Left kidney (tissue), 8 donors: ENCODE results near the gene POSTN. TPM values are rescaled to one million over a fixed set of nuclear protein-coding genes. Genes with fewer than 3 reads are reported as not detected.
A peak's percentile ranks its signal among the peaks of the same experiment; 100 is the strongest.

Experiments
- DNase-seq: peaks from one replicate; pipeline ENCODE4 v3.0.0-alpha.2; 2013
- long read RNA-seq, 8 donors: transcript quantifications; one replicate each; lab custom pipeline, GENCODE V29; 2026
- polyA plus RNA-seq: library from polyadenylated mRNA; unstranded; fragments of 120-200 nt; gene quantifications from one replicate; pipeline ENCODE4 v1.2.1, GENCODE V29; 2013; ENCODE audit not compliant: insufficient read length

The POSTN gene, protein sequence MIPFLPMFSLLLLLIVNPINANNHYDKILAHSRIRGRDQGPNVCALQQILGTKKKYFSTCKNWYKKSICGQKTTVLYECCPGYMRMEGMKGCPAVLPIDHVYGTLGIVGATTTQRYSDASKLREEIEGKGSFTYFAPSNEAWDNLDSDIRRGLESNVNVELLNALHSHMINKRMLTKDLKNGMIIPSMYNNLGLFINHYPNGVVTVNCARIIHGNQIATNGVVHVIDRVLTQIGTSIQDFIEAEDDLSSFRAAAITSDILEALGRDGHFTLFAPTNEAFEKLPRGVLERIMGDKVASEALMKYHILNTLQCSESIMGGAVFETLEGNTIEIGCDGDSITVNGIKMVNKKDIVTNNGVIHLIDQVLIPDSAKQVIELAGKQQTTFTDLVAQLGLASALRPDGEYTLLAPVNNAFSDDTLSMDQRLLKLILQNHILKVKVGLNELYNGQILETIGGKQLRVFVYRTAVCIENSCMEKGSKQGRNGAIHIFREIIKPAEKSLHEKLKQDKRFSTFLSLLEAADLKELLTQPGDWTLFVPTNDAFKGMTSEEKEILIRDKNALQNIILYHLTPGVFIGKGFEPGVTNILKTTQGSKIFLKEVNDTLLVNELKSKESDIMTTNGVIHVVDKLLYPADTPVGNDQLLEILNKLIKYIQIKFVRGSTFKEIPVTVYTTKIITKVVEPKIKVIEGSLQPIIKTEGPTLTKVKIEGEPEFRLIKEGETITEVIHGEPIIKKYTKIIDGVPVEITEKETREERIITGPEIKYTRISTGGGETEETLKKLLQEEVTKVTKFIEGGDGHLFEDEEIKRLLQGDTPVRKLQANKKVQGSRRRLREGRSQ
- 330 TPM for polyA plus RNA-seq
- long read RNA-seq, donor 1, transcript POSTN-203 (23 exons, 3,373 nt): major isoform, 8 of 23 reads
- long read RNA-seq, donor 1, partial matches to known transcripts: 6 of 23 reads
- long read RNA-seq, donor 1, other reads (novel, unspliced or antisense): 0 of 23 reads
- long read RNA-seq, donor 2, transcript POSTN-203 (23 exons, 3,373 nt): major isoform, 9 of 39 reads
- long read RNA-seq, donor 2, transcript POSTN-207 (2 exons, 1,159 nt): minor isoform, 7 of 39 reads
- long read RNA-seq, donor 2, transcript POSTN-202 (22 exons, 3,196 nt): minor isoform, 5 of 39 reads
- long read RNA-seq, donor 2, transcript POSTN-209 (21 exons, 3,214 nt): minor isoform, 5 of 39 reads
- long read RNA-seq, donor 2, partial matches to known transcripts: 10 of 39 reads
- long read RNA-seq, donor 2, other reads (novel, unspliced or antisense): 0 of 39 reads
- long read RNA-seq, donor 3, transcript POSTN-207 (2 exons, 1,159 nt): minor isoform, 5 of 18 reads
- long read RNA-seq, donor 3, transcript POSTN-203 (23 exons, 3,373 nt): major isoform, 6 of 18 reads
- long read RNA-seq, donor 3, partial matches to known transcripts: 0 of 18 reads
- long read RNA-seq, donor 3, other reads (novel, unspliced or antisense): 0 of 18 reads
- long read RNA-seq, donor 4, partial matches to known transcripts: 0 of 2 reads
- long read RNA-seq, donor 4, other reads (novel, unspliced or antisense): 0 of 2 reads
- long read RNA-seq, donor 5, transcript POSTN-209 (21 exons, 3,214 nt): major isoform, 5 of 29 reads
- long read RNA-seq, donor 5, partial matches to known transcripts: 5 of 29 reads
- long read RNA-seq, donor 5, other reads (novel, unspliced or antisense): 5 of 29 reads
- long read RNA-seq, donor 6, transcript POSTN-202 (22 exons, 3,196 nt): minor isoform, 7 of 119 reads
- long read RNA-seq, donor 6, transcript POSTN-209 (21 exons, 3,214 nt): minor isoform, 11 of 119 reads
- long read RNA-seq, donor 6, transcript POSTN-203 (23 exons, 3,373 nt): major isoform, 15 of 119 reads
- long read RNA-seq, donor 6, partial matches to known transcripts: 71 of 119 reads
- long read RNA-seq, donor 6, other reads (novel, unspliced or antisense): 6 of 119 reads
- long read RNA-seq, donor 7, transcript POSTN-202 (22 exons, 3,196 nt): minor isoform, 6 of 66 reads
- long read RNA-seq, donor 7, transcript POSTN-203 (23 exons, 3,373 nt): major isoform, 10 of 66 reads
- long read RNA-seq, donor 7, partial matches to known transcripts: 39 of 66 reads
- long read RNA-seq, donor 7, other reads (novel, unspliced or antisense): 0 of 66 reads
- long read RNA-seq, donor 8, partial matches to known transcripts: 0 of 8 reads
- long read RNA-seq, donor 8, other reads (novel, unspliced or antisense): 0 of 8 reads

- peak; percentile 55 for DNase-seq
Measured at GRCh38 chr13:37598597-37598996, at the start of gene POSTN. TSS of gene POSTN (minus strand) at chr13:37598768. CDS start at chr13:37598726, 42 bp downstream.

- no peak for DNase-seq
Measured at GRCh38 chr13:37647031-37647650, 48.6 kb upstream of the POSTN start.

- DNase-seq: no peak
Measured at GRCh38 chr13:37646531-37646930, 48.0 kb upstream of the POSTN start.

DNA sequence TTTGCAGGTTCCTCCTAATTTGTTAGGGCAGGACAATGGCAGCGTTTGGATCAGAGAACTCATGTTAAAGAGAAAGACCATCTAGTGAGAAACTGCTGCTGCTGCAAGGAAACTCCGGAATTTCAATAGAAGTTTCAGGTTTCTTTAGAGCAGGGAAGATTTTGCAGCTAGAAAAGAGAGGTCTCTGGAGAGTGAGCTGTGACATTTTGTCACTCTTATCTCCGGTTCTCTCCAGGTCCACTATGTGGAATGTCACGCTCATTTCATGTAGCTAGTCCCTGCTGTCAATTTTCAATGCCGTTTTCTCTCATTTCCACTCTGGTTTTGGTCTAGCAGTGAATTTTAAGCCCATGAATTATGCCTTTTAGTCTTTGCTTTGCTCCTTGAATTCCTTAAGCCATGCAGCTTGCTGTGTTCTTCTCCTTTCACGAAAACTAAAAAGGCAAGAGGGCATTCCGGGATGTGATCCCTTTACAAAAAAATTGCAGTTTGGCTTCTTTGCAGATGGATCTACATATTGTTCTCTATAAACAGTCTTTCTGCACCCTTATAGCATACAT is 46.7 kb upstream of the POSTN start:
- DNase-seq: no peak

GRCh38 chr13:37641391-37641790 is 42.8 kb upstream of the POSTN start:
- no peak for DNase-seq

DNA sequence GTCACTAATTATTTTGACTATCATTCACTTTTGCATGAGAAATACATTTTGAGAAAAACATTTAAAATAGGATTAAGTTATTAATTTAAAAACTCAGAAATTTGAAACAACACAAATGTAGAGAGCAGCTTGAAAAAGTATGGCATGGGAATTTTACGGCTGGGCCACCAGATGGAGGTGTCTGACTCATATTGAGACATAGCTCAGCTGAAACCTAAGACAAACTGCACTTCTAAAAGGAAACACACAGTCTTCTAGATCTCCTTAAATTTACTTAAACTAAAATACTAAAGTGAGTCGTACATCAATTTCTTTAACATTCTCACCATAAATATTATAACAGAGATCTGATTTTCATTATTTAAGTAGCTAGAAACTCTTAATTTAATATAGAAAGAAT is 41.9 kb upstream of the POSTN start:
- DNase-seq: no peak

DNA sequence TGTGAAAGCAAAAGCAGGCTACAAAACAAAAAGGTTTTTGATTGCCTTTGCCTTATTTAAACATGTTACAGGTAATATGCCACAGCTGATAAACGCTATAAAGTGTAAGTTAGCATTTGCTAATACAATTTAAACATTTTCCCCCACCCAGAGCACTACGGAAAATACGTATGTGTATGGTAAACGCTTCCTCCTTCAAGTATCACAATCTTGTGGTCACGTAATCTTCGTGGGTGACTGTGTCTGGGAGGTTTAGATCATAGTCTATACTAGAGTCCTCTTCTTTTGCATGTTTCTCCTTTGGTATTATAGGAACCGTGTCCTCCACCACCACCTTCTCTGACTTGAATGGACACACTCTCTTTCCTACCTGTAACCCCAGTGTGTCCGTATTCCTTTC is 38.1 kb upstream of the POSTN start:
- DNase-seq: no peak

DNA sequence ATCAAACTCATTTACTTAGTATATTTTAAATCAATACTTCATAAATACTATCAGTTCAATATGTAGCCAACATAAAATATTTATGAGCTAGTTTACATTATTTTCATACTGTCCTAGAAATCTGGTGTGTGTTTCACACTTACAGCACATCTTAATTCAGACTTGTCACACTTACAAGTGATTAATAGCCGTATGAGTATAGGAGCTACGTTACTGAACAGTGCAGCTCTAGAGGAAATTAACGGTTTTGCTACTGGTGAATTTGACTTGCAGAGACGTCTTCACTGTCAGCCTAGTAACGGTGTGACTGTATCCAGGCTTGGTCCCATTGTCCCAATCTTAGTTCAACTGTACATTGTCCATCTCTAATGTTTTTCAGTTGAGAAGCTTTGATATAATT is 33.7 kb upstream of the POSTN start:
- no peak for DNase-seq

- DNase-seq: no peak
Measured at GRCh38 chr13:37627428-37627827, 28.9 kb upstream of the POSTN start.

GRCh38 chr13:37621811-37622361 is 23.3 kb upstream of the POSTN start:
- DNase-seq: no peak

DNA sequence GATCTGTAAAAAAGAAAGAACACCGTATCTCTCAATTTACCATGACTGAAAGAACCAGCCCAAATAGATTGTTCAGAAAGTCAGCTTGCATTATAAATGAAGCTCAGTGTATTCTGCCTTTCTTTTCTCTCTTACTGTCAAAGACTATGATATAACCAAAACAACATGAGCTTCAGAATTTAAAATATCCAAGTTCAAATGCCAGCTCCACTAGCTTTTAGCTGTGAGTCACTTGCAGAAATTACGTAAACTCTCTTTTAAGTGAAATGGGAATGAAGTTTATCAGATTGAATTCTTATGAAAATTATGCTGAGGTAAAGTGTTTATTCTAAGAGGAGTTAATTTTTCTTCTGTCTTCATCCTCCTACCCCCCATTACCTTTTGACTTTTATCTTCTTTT is 20.0 kb upstream of the POSTN start:
- DNase-seq: no peak

- no peak for DNase-seq
Measured at GRCh38 chr13:37617173-37617572, 18.6 kb upstream of the POSTN start.

GRCh38 chr13:37616131-37616530 is 17.6 kb upstream of the POSTN start:
- no peak for DNase-seq

DNA sequence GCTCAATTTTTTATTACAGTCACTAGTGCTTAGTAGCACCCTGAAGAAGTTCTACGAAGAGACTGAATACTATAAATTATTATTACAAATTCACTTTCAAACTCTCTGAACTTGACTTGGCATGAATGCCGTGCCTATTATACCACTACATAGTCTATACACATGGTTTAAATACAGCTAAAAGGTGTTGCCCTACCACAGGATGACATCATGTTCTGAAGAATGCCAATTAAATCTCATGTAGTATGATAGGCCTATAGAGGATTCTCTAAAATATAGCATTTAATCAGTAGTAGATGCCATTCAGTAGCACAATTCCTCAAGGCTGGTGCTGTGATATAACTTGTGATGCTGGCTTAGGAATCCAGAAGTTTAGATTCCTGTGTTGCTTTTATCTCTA is 16.7 kb upstream of the POSTN start:
- no peak for DNase-seq

- no peak for DNase-seq
Measured at GRCh38 chr13:37613638-37614037, 15.1 kb upstream of the POSTN start.

- no peak for DNase-seq
Measured at GRCh38 chr13:37613236-37613635, 14.7 kb upstream of the POSTN start.

GRCh38 chr13:37608750-37609339 is 10.3 kb upstream of the POSTN start:
- DNase-seq: no peak

GRCh38 chr13:37602733-37603381 is 4.3 kb upstream of the POSTN start:
- no peak for DNase-seq
